Mesodermal cell (in vitro differentiated cells): ENCODE results near the gene EPHA7.

ENCODE experiments used
- H3K27ac ChIP-seq: 2 replicates; pipeline ENCODE4 v1.7.0; 2013; ENCODE audit warnings: mild to moderate bottlenecking, low read depth, low read length, moderate library complexity; ENCODE audit not compliant: severe bottlenecking
- H3K36me3 ChIP-seq: 2 replicates; pipeline ENCODE4 v1.7.1; 2013; ENCODE audit warnings: mild to moderate bottlenecking, low read length, moderate library complexity; ENCODE audit not compliant: control insufficient read depth, insufficient read depth
- H3K4me1 ChIP-seq: one replicate; pipeline ENCODE4 v1.7.1; 2013; ENCODE audit warnings: mild to moderate bottlenecking, low read length; ENCODE audit not compliant: insufficient read depth, control insufficient read depth, poor library complexity, severe bottlenecking
- H3K4me3 ChIP-seq: 2 replicates; pipeline ENCODE4 v1.7.0; 2013; ENCODE audit warnings: low read length, control low read depth, mild to moderate bottlenecking; ENCODE audit not compliant: insufficient read depth, poor library complexity, severe bottlenecking; ENCODE audit errors: extremely low read depth
- H3K9me3 ChIP-seq: 2 replicates; pipeline ENCODE4 v1.7.1; 2013; ENCODE audit warnings: mild to moderate bottlenecking, low read length, moderate library complexity; ENCODE audit not compliant: control insufficient read depth
- WGBS, 2 experiments: methylation state at CpG; one replicate each; pipeline ENCODE4 v1.1.5; 2013; ENCODE audit warnings: missing lambda C conversion rate in 2 of 2; ENCODE audit not compliant: insufficient coverage in 2 of 2; 5-methylcytosine and 5-hydroxymethylcytosine counted together

EPHA7 gene

GRCh38 chr6:93358435-93358834 is 60.9 kb downstream of the EPHA7 start:
- H3K4me3 ChIP-seq = no peak overlapping the region
- H3K9me3 ChIP-seq = no peaks in the 10 kb centered on the region
- no peaks in the 10 kb centered on the region for H3K4me1 ChIP-seq
- no peak overlapping the region for H3K27ac ChIP-seq
- H3K36me3 ChIP-seq = peaks cover 16% of the 10 kb centered on the region
- no CpG with 5 or more reads among the region's 2 CpGs for WGBS, 2 experiments

- Histone ChIP-seq H3K9me3 (no peaks in the 10 kb centered on the region), H3K4me1 (no peaks in the 10 kb centered on the region), H3K4me3 (no peak overlapping the region), H3K27ac (no peak overlapping the region), H3K36me3 (peaks cover 12% of the 10 kb centered on the region)
- no CpG with 5 or more reads among the region's 1 CpG for whole genome bisulfite sequencing, 2 experiments
These were observed 66.8 kb downstream of the EPHA7 start for GRCh38 chr6:93352604-93353003.

- 88% methylated on average over 1 of the region's 3 CpGs; no CpG with 5 or more reads in 1 of the 2 experiments for WGBS, 2 experiments
- H3K4me3 ChIP-seq = no peak overlapping the region
- no peaks in the 10 kb centered on the region for H3K4me1 ChIP-seq
- H3K9me3 ChIP-seq = no peaks in the 10 kb centered on the region
- peaks cover 3% of the 10 kb centered on the region for H3K36me3 ChIP-seq
- H3K27ac ChIP-seq = no peak overlapping the region
These were observed 68.1 kb downstream of the EPHA7 start for GRCh38 chr6:93351222-93351621.

- H3K9me3 ChIP-seq = no peaks in the 10 kb centered on the region
- H3K4me1 ChIP-seq = no peaks in the 10 kb centered on the region
- H3K27ac ChIP-seq = no peak overlapping the region
- H3K4me3 ChIP-seq = no peak overlapping the region
- H3K36me3 ChIP-seq = no peaks in the 10 kb centered on the region
- WGBS, 2 experiments = 94% methylated on average over 3 to 4 of the region's 4 CpGs
These were observed 68.6 kb downstream of the EPHA7 start for GRCh38 chr6:93350774-93351173.

- H3K27ac ChIP-seq = no peak overlapping the region
- no peaks in the 10 kb centered on the region for H3K9me3 ChIP-seq
- H3K36me3 ChIP-seq = no peaks in the 10 kb centered on the region
- 100% methylated on average over 1 of the region's 1 CpG for WGBS, 2 experiments
- H3K4me3 ChIP-seq = no peak overlapping the region
- no peaks in the 10 kb centered on the region for H3K4me1 ChIP-seq
These were observed 75.0 kb downstream of the EPHA7 start for GRCh38 chr6:93344333-93344835.

- H3K4me1 ChIP-seq = no peaks in the 10 kb centered on the region
- no peaks in the 10 kb centered on the region for H3K9me3 ChIP-seq
- 100% methylated on average over 1 of the region's 2 CpGs; no CpG with 5 or more reads in 1 of the 2 experiments for WGBS, 2 experiments
- no peak overlapping the region for H3K4me3 ChIP-seq
- no peak overlapping the region for H3K27ac ChIP-seq
- no peaks in the 10 kb centered on the region for H3K36me3 ChIP-seq
These were observed 75.9 kb downstream of the EPHA7 start for GRCh38 chr6:93343476-93343875.

GRCh38 chr6:93341900-93342613 is 77.3 kb downstream of the EPHA7 start:
- Histone ChIP-seq H3K36me3 (no peaks in the 10 kb centered on the region), H3K4me3 (no peak overlapping the region), H3K4me1 (no peaks in the 10 kb centered on the region), H3K27ac (no peak overlapping the region), H3K9me3 (no peaks in the 10 kb centered on the region)
- 100% methylated on average over 1 of the region's 1 CpG for WGBS, 2 experiments

- 14% methylated on average over 1 of the region's 2 CpGs; no CpG with 5 or more reads in 1 of the 2 experiments for WGBS, 2 experiments
- no peak overlapping the region for H3K27ac ChIP-seq
- H3K4me1 ChIP-seq = no peaks in the 10 kb centered on the region
- H3K36me3 ChIP-seq = no peaks in the 10 kb centered on the region
- H3K4me3 ChIP-seq = no peak overlapping the region
- H3K9me3 ChIP-seq = no peaks in the 10 kb centered on the region
These were observed 81.5 kb downstream of the EPHA7 start for GRCh38 chr6:93337772-93338394.

- Histone ChIP-seq H3K9me3 (no peaks in the 10 kb centered on the region), H3K27ac (no peak overlapping the region), H3K4me1 (no peaks in the 10 kb centered on the region), H3K4me3 (no peak overlapping the region), H3K36me3 (no peaks in the 10 kb centered on the region)
- WGBS, 2 experiments = 100% methylated on average over 1 of the region's 1 CpG
These were observed 82.3 kb downstream of the EPHA7 start for GRCh38 chr6:93337014-93337413.

- WGBS, 2 experiments = no CpG with 5 or more reads among the region's 2 CpGs
- no peak overlapping the region for H3K27ac ChIP-seq
- H3K36me3 ChIP-seq = no peaks in the 10 kb centered on the region
- H3K4me3 ChIP-seq = no peak overlapping the region
- no peaks in the 10 kb centered on the region for H3K9me3 ChIP-seq
- no peaks in the 10 kb centered on the region for H3K4me1 ChIP-seq
These were observed 89.9 kb downstream of the EPHA7 start for GRCh38 chr6:93329301-93330000.
